Activated T-helper 1 cell treated with anti-CD3 and anti-CD28 coated beads, Interleukin-12 subunit alpha, Interleukin-12 subunit beta, Interleukin-2, Interleukin-4 antibody, amounts not matched to agents 30 ng/mL and 10 ng/mL and 1 ng/mL, durations not matched to agents 14 hours and 24 hours and 36 hours (primary cell): Measurements from ENCODE around the gene PSMB5. TPM values are rescaled to one million over a fixed set of nuclear protein-coding genes. Genes with fewer than 3 reads are reported as not detected.

Source experiments
- DNase-seq: peaks from one replicate; pipeline ENCODE4 v3.0.0; 2021; ENCODE audit warnings: low spot score
- H3K27ac Mint-ChIP-seq: one replicate; pipeline ENCODE4 v1.8.0; 2021; ENCODE audit warnings: mild to moderate bottlenecking, mixed read lengths
- H3K27me3 Mint-ChIP-seq: one replicate; pipeline ENCODE4 v1.8.0; 2022; ENCODE audit warnings: mild to moderate bottlenecking, moderate library complexity, mixed read lengths; ENCODE audit not compliant: insufficient read depth
- H3K36me3 Mint-ChIP-seq: one replicate; pipeline ENCODE4 v1.8.0; 2021; ENCODE audit warnings: low read depth, mixed read lengths
- H3K4me1 Mint-ChIP-seq: one replicate; pipeline ENCODE4 v1.8.0; 2021; ENCODE audit warnings: low read depth, mixed read lengths
- H3K4me3 Mint-ChIP-seq: one replicate; pipeline ENCODE4 v1.8.0; 2021; ENCODE audit warnings: mild to moderate bottlenecking, moderate library complexity, mixed read lengths
- H3K9me3 Mint-ChIP-seq: one replicate; pipeline ENCODE4 v1.8.0; 2021; ENCODE audit warnings: mixed read lengths
- intact Hi-C: fragments of 100-400 bp; cut with micrococcal nuclease; formaldehyde crosslinking; loops from one replicate; pipeline ENCODE4 v1.15.1; 2024
- total RNA-seq: library from RNA; stranded (reverse); gene quantifications from 2 replicates; pipeline ENCODE4 v1.2.3, GENCODE V29; 2022

PSMB5 gene
- total RNA-seq, 1 donor from 2014 or later: 148 TPM

DNA sequence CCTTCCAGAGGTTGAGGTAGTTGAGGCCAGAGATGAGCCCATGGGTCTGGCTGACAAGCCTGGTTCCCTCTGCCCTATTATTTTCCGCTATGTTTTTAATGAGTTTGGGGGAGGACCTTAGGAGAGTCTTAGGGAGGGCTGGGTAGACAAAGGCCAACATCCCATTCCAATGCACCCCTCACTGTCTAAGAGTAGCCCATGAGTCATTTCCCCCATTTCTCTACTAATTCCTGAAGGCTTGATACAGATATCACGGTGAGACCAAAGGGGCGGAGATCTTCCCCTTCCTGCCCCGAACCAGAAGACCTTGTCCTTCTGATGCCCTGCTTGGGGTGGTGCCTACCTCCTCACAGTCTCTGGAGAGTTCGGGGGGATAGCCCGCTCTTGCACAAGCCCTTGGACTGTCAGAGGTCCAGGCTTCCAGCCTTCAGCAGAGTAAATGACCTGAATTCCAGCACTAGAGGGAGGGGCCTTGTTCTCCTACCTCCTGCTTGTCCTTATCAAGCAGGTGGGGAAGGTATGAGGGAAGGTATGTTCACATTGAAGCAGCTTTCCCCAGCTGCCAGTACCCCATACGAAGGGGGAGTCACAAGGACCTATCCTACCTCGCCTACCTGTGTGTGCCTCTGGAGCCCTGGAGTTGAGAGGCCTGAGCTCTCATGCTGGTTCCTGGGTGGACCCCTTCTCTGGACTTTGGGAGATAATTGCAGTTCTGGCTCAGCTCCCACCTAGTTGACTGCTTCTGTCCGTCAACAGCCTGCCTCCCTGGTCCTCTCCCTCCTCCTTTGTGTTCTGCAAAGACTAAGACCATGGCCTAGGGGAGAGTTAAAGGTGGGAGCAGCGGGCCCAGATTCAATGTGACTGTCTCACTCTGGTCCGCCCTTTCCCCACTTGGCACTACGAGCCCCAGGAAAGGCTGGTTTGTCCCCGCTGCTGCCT is 11.0 kb upstream of the PSMB5 start:
- intact Hi-C loops: no loop called here
- Mint-ChIP-seq H3K9me3 (no peaks in the 10 kb centered on the region), H3K27me3 (peaks cover 4% of the 10 kb centered on the region), H3K4me1 (no peaks in the 10 kb centered on the region), H3K4me3 (no peak overlapping the region), H3K36me3 (no peaks in the 10 kb centered on the region), H3K27ac (no peak overlapping the region)
- DNase-seq: no peak

GRCh38 chr14:23044840-23045239 is 10.1 kb upstream of the PSMB5 start:
- Mint-ChIP-seq H3K27ac (no peak overlapping the region), H3K36me3 (no peaks in the 10 kb centered on the region), H3K9me3 (no peaks in the 10 kb centered on the region), H3K4me1 (no peaks in the 10 kb centered on the region), H3K4me3 (no peak overlapping the region), H3K27me3 (peaks cover 4% of the 10 kb centered on the region)
- DNase-seq: no peak
- intact Hi-C loops: no loop called here

- Mint-ChIP-seq H3K9me3 (no peaks in the 10 kb centered on the region), H3K4me1 (no peaks in the 10 kb centered on the region), H3K27ac (no peak overlapping the region), H3K4me3 (no peak overlapping the region), H3K27me3 (peaks cover 6% of the 10 kb centered on the region), H3K36me3 (no peaks in the 10 kb centered on the region)
- no peak for DNase-seq
- intact Hi-C loops: no loop called here
Observed at GRCh38 chr14:23043754-23044153, 9.1 kb upstream of the PSMB5 start.

DNA sequence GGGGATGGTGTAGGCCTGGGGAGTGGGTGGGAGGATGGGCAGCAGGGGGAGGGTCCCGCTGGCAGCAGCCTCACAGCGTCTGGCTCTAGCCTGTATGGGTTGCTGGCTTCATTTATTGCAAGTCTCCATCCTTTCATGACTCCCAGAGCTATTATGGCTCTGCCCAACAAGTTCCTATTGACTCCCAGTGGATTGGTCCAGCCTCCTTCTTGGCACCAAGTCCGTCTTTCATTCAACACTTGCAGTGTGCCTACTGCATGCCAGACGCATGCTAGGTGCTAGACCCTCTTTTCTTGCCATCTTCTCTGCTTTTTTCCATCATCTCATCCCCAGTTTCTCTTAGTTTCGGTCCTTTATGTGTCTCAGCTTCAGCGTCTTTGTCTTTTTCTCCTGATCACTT is 8.4 kb upstream of the PSMB5 start:
- Mint-ChIP-seq H3K27ac (no peak overlapping the region), H3K4me1 (no peaks in the 10 kb centered on the region), H3K4me3 (no peak overlapping the region), H3K27me3 (peaks cover 6% of the 10 kb centered on the region), H3K9me3 (no peaks in the 10 kb centered on the region), H3K36me3 (no peaks in the 10 kb centered on the region)
- no peak for DNase-seq
- intact Hi-C loops: no loop called here

DNA sequence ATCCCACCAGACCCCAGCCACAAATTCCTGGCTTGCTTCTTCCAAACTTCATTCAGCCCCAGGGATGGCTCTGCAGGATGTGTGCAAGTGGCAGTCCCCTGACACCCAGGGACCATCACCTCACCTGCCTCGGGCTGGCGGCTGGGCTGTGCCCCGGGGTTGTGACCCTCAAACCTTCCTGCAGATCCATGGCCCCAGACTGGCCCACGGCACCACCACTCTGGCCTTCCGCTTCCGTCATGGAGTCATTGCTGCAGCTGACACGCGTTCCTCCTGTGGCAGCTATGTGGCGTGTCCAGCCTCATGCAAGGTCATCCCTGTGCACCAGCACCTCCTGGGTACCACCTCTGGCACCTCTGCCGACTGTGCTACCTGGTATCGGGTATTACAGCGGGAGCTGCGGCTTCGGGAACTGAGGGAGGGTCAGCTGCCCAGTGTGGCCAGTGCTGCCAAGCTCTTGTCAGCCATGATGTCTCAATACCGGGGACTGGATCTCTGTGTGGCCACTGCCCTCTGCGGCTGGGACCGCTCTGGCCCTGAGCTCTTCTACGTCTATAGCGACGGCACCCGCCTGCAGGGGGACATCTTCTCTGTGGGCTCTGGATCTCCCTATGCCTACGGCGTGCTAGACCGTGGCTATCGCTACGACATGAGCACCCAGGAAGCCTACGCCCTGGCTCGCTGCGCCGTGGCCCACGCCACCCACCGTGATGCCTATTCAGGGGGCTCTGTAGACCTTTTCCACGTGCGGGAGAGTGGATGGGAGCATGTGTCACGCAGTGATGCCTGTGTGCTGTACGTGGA is 7.7 kb upstream of the PSMB5 start, which contains the start of gene PSMB11:
Gene PSMB11 (plus strand): TSS at position 51 of the 804 bp plus-strand sequence. CDS start 14 bp downstream, at position 65.
- intact Hi-C loops: no loop called here
- Mint-ChIP-seq H3K36me3 (no peaks in the 10 kb centered on the region), H3K4me3 (no peak within 1 kb of the TSS), H3K27me3 (peaks cover 3% of the 10 kb centered on the region), H3K27ac (no peak within 1 kb of the TSS), H3K9me3 (no peaks in the 10 kb centered on the region), H3K4me1 (no peaks in the 10 kb centered on the region)
- DNase-seq: no peak

GRCh38 chr14:23041729-23042128 is 7.0 kb upstream of the PSMB5 start:
- Mint-ChIP-seq H3K4me3 (no peak overlapping the region), H3K27me3 (peaks cover 2% of the 10 kb centered on the region), H3K9me3 (no peaks in the 10 kb centered on the region), H3K36me3 (no peaks in the 10 kb centered on the region), H3K4me1 (no peaks in the 10 kb centered on the region), H3K27ac (no peak overlapping the region)
- intact Hi-C loops: no loop called here
- DNase-seq: no peak

DNA sequence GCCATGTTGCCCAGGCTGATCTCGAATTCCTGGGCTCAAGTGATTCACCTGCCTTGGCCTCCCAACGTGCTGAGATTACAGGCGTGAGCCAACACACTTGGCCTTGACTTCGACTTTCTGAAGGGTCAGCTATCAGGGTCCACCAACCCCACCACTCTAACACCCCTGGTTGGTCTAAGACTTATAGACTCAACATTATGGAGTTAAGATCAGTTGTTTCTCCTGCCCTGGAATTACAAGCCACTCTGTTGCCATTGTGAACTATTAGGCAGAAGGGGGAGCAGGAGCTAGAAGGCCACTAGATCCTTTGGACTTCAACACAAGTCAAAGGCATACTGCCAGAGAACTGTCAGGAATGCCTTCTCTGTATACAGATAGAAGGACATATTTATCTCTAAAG is 5.4 kb upstream of the PSMB5 start:
- Mint-ChIP-seq H3K4me3 (no peak overlapping the region), H3K27ac (no peak overlapping the region), H3K36me3 (peaks cover 2% of the 10 kb centered on the region), H3K4me1 (peaks cover 9% of the 10 kb centered on the region), H3K27me3 (peaks cover 2% of the 10 kb centered on the region), H3K9me3 (peaks cover 2% of the 10 kb centered on the region)
- intact Hi-C loops: no loop called here
- no peak for DNase-seq

- Mint-ChIP-seq H3K27me3 (peaks cover 2% of the 10 kb centered on the region), H3K9me3 (peaks cover 2% of the 10 kb centered on the region), H3K4me1 (peaks cover 28% of the 10 kb centered on the region), H3K4me3 (peak overlapping the region; percentile 98), H3K27ac (peak overlapping the region; percentile 98), H3K36me3 (peaks cover 27% of the 10 kb centered on the region)
- no peak for DNase-seq
- intact Hi-C loops: loop anchor here (1.0 to 2.0 kb wide), 4 partner anchors 28 to 269 kb away; partner anchors contain the start of genes HAUS4 and OXA1L
Observed at GRCh38 chr14:23035303-23036144, 824 bp upstream of the PSMB5 start.

- H3K4me1 Mint-ChIP-seq: peaks cover 34% of the 10 kb centered on the region
- peak overlapping the region; percentile 98 for H3K27ac Mint-ChIP-seq
- H3K27me3 Mint-ChIP-seq: no peaks in the 10 kb centered on the region
- H3K4me3 Mint-ChIP-seq: peak overlapping the region; percentile 98
- peaks cover 2% of the 10 kb centered on the region for H3K9me3 Mint-ChIP-seq
- H3K36me3 Mint-ChIP-seq: peaks cover 32% of the 10 kb centered on the region
- intact Hi-C loops: loop anchor here (1.0 to 2.0 kb wide), 8 partner anchors 22 to 287 kb away; partner anchors contain the start of genes ACIN1, AJUBA, C14orf119 and OXA1L
- no peak for DNase-seq
Observed at GRCh38 chr14:23033801-23034497, 751 bp downstream of the PSMB5 start.

DNA sequence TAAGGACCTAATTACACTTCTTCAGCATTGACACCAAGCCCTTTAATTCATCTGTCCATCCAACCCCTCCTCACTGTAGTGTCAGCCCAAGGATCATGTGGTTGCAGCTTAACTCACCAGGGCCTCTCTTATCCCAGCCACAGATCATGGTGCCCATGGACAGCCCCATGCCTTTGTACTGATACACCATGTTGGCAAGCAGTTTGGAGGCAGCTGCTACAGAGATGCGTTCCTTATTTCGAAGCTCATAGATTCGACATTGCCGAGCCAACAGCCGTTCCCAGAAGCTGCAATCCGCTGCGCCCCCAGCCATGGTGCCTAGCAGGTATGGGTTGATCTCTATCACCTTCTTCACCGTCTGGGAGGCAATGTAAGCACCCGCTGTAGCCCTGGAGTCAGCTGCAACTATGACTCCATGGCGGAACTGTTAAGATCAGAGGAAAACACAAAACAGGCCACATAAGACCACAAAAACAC is 1.4 kb downstream of the PSMB5 start:
- Mint-ChIP-seq H3K36me3 (peaks cover 36% of the 10 kb centered on the region), H3K4me1 (peaks cover 39% of the 10 kb centered on the region), H3K4me3 (peak overlapping the region; percentile 98), H3K27ac (peak overlapping the region; percentile 98), H3K27me3 (no peaks in the 10 kb centered on the region), H3K9me3 (peaks cover 2% of the 10 kb centered on the region)
- DNase-seq: no peak
- intact Hi-C loops: no loop called here

GRCh38 chr14:23030936-23031335 is 3.8 kb downstream of the PSMB5 start:
- no peak for DNase-seq
- no peak overlapping the region for H3K27ac Mint-ChIP-seq
- H3K36me3 Mint-ChIP-seq: peaks cover 45% of the 10 kb centered on the region
- intact Hi-C loops: no loop called here
- H3K4me1 Mint-ChIP-seq: peaks cover 49% of the 10 kb centered on the region
- no peak overlapping the region for H3K4me3 Mint-ChIP-seq
- no peaks in the 10 kb centered on the region for H3K27me3 Mint-ChIP-seq
- peaks cover 2% of the 10 kb centered on the region for H3K9me3 Mint-ChIP-seq

- peak overlapping the region; percentile 28 for H3K4me3 Mint-ChIP-seq
Observed at GRCh38 chr14:23028799-23029198, 5.9 kb downstream of the PSMB5 start.

More at GRCh38 chr14:23028799-23029198, 5.9 kb downstream of the PSMB5 start:
- H3K27ac Mint-ChIP-seq: peak overlapping the region; percentile 40
- DNase-seq: no peak
- no peaks in the 10 kb centered on the region for H3K27me3 Mint-ChIP-seq
- H3K4me1 Mint-ChIP-seq: peaks cover 59% of the 10 kb centered on the region
- intact Hi-C loops: loop anchor here (1.0 kb wide), 1 partner anchor 21 kb away; no protein-coding TSS in a partner anchor
- H3K9me3 Mint-ChIP-seq: no peaks in the 10 kb centered on the region
- H3K36me3 Mint-ChIP-seq: peaks cover 55% of the 10 kb centered on the region
